Adrenal gland (tissue), 5 donors: ENCODE measurements around the gene RAVER2.
"Not testable (repeated sequence)": the region's sequence is repeated elsewhere in the genome, so short reads cannot be mapped to it uniquely, and the experiment has no call there.

ENCODE experiments used
- POLR2A ChIP-seq, 2 donors: fragments of 450-650 bp; IDR thresholded peaks; one replicate each; pipeline ENCODE4 v1.6.1; 2017; ENCODE audit warnings: antibody characterized with exemption in 2 of 2, mild to moderate bottlenecking in 2 of 2, moderate library complexity in 1 of 2
- TF ChIP-seq, protein P1 (sequence below), 6 experiments: fragments of 450-650 bp in 4 of 6; fragments of 200-600 bp in 2 of 6; sonication (generic) in 1 of 6; IDR thresholded peaks; 1 replicate in 5 of 6; 2 replicates in 1 of 6; pipeline versions ENCODE4 v1.5.1 to v1.8.0; 2016 to 2021; ENCODE audit warnings: antibody characterized with exemption in 6 of 6, mild to moderate bottlenecking in 2 of 6, moderate library complexity in 1 of 6
- donor health status: DM: no; HTN: no; CAD: no.

DNA sequence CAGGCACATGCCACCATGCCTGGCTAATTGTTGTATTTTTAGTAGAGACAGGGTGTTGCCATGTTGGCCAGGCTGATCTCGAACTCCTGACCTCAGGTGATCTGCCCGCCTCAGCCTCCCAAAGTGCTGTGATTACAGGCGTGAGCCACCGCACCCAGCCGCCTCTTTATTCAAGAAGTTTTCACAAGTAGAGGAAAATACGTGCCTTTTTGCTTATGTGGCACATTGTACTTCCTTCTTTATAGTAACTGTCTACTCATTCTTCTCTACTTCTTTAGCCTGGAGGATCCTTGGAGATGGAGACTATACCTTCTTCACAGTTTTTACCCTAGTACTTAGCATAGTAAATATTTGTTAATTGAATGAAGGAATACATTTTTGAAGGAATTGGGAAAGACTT lies 37.2 kb downstream of the RAVER2 start:
- TF ChIP-seq, protein P1, sequence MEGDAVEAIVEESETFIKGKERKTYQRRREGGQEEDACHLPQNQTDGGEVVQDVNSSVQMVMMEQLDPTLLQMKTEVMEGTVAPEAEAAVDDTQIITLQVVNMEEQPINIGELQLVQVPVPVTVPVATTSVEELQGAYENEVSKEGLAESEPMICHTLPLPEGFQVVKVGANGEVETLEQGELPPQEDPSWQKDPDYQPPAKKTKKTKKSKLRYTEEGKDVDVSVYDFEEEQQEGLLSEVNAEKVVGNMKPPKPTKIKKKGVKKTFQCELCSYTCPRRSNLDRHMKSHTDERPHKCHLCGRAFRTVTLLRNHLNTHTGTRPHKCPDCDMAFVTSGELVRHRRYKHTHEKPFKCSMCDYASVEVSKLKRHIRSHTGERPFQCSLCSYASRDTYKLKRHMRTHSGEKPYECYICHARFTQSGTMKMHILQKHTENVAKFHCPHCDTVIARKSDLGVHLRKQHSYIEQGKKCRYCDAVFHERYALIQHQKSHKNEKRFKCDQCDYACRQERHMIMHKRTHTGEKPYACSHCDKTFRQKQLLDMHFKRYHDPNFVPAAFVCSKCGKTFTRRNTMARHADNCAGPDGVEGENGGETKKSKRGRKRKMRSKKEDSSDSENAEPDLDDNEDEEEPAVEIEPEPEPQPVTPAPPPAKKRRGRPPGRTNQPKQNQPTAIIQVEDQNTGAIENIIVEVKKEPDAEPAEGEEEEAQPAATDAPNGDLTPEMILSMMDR (IDR thresholded peaks at IDR 0.05), result not testable (repeated sequence)
- TF ChIP-seq POLR2A (IDR thresholded peaks at IDR 0.05), result not testable (repeated sequence)
